Panc1 (cell line): ENCODE results near the gene SPECC1L. TPM values are rescaled to one million over a fixed set of nuclear protein-coding genes. Genes with fewer than 3 reads are reported as not detected.

Source experiments
- ATAC-seq: fragments of 200-7000 bp; cut with Tn5 transposase; 2 replicates; pipeline ENCODE4 v1.9.1; 2020; ENCODE audit warnings: mild to moderate bottlenecking, moderate library complexity
- BruUV-seq: library from RNA; stranded (reverse); fragments of 400-500 nt; replicated peaks from 2 replicates; lab custom pipeline; 2021; lab: Mats Ljungman, UMichigan
- CTCF ChIA-PET: fragments of 300-600 bp; sonication (Branson Sonifier 250); formaldehyde crosslinking; loops from one replicate; lab custom pipeline; 2022; ENCODE audit warnings: antibody characterized with exemption; lab: Charles Lee
- POLR2A ChIA-PET: fragments of 300-600 bp; sonication (Branson Sonifier 250); formaldehyde crosslinking; loops from one replicate; lab custom pipeline; 2022; ENCODE audit warnings: antibody characterized with exemption; lab: Charles Lee
- DNase-seq: peaks from one replicate; pipeline ENCODE4 v3.0.0-alpha.2; 2010; ENCODE audit warnings: low read depth, low spot score
- H3K27ac ChIP-seq: 2 replicates; pipeline ENCODE4 v1.5.1; 2011; ENCODE audit warnings: mild to moderate bottlenecking, low read length, inconsistent platforms
- H3K27me3 ChIP-seq: fragments of 200-500 bp; sonication (Bioruptor generic); 2 replicates; pipeline ENCODE4 v1.6.0; 2014; ENCODE audit warnings: low read length, inconsistent platforms; ENCODE audit not compliant: control insufficient read depth, insufficient read depth
- H3K36me3 ChIP-seq: fragments of 200-500 bp; sonication (Bioruptor generic); 2 replicates; pipeline ENCODE4 v1.5.1; 2014; ENCODE audit warnings: inconsistent platforms, mild to moderate bottlenecking, low read length, moderate library complexity; ENCODE audit not compliant: control insufficient read depth, insufficient read depth
- H3K4me1 ChIP-seq: 2 replicates; pipeline ENCODE4 v1.5.1; 2011; ENCODE audit warnings: inconsistent platforms, mild to moderate bottlenecking, low read length, moderate library complexity; ENCODE audit not compliant: control insufficient read depth, insufficient read depth
- H3K4me3 ChIP-seq, 2 experiments: 2 replicates each; pipeline ENCODE4 v1.5.1; 2011 to 2012; ENCODE audit warnings: low read depth in 2 of 2, low read length in 2 of 2, mild to moderate bottlenecking in 2 of 2, inconsistent platforms in 1 of 2, moderate library complexity in 1 of 2
- H3K9me3 ChIP-seq: fragments of 200-500 bp; sonication (Bioruptor generic); 2 replicates; pipeline ENCODE4 v1.5.1; 2014; ENCODE audit warnings: low read depth, mild to moderate bottlenecking, inconsistent platforms, low read length, moderate library complexity; ENCODE audit not compliant: control insufficient read depth, insufficient read depth
- POLR2AphosphoS5 ChIP-seq: IDR thresholded peaks from 2 replicates; pipeline ENCODE4 v1.6.1; 2012; ENCODE audit warnings: mild to moderate bottlenecking, low read depth, low read length, moderate library complexity
- SIN3A ChIP-seq: IDR thresholded peaks from 2 replicates; pipeline ENCODE4 v1.6.1; 2012; ENCODE audit warnings: low read depth, mild to moderate bottlenecking, low read length, moderate library complexity, borderline replicate concordance; ENCODE audit not compliant: insufficient read depth
- TCF7L2 ChIP-seq: IDR thresholded peaks from 2 replicates; pipeline ENCODE4 v1.6.1; 2011; ENCODE audit warnings: mild to moderate bottlenecking, low read depth, low read length, inconsistent platforms
- in situ Hi-C: cut with HindIII; loops from 2 replicates; pipeline ENCODE4 v1.10.0; 2016; ENCODE audit warnings: low sequenced_read_pairs, low pct_unique_long_range_greater_than_20kb
- intact Hi-C: fragments of 100-400 bp; cut with micrococcal nuclease; formaldehyde crosslinking; loops from one replicate; pipeline ENCODE4 v1.10.0; 2022; ENCODE audit not compliant: unreplicated experiment
- total RNA-seq: library from RNA; stranded (reverse); gene quantifications from one replicate; pipeline ENCODE4 v1.2.1, GENCODE V29; 2021; ENCODE audit not compliant: unreplicated experiment
- TF ChIP-seq, protein P1 (sequence below), 2 experiments: IDR thresholded peaks; 2 replicates each; pipeline ENCODE4 v1.6.1; 2011 to 2012; ENCODE audit warnings: low read depth in 2 of 2, control low read depth in 1 of 2, low read length in 1 of 2, mild to moderate bottlenecking in 1 of 2, moderate library complexity in 1 of 2; ENCODE audit not compliant: insufficient read depth in 1 of 2
- TF ChIP-seq, protein P2 (sequence below): fragments of 450-650 bp; IDR thresholded peaks from 2 replicates; pipeline ENCODE4 v1.5.1; 2017; ENCODE audit warnings: mild to moderate bottlenecking

The SPECC1L gene
- total RNA-seq, 1 experiment from 2014 or later = 43.3 TPM

DNA sequence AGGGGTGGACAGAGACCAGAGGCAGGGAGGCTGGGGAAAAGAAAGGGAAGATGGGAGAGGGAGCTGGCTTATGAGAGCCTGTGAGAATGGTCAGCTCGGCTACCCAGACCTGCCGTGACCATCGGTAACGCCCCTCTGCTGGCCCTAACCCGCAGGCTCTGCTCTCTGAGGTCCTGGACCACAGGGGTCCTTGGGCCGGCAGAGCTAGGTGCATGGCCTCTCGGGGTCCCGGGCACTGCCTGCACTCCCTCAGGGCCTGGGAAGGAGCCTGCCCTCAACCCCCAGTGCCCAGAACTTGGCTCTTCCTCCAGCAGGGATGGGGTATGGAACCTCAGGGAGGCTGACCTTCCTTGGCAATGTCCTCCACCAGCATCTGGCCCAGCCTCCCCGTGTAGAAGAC is 38.9 kb upstream of the SPECC1L start:
- Histone ChIP-seq H3K27me3 (no peaks in the 10 kb centered on the region), H3K9me3 (no peaks in the 10 kb centered on the region), H3K36me3 (no peaks in the 10 kb centered on the region), H3K27ac (no peak overlapping the region), H3K4me3 (no peak overlapping the region), H3K4me1 (no peaks in the 10 kb centered on the region)
- CTCF ChIA-PET = interaction anchor here (0.6 kb wide), 1 partner anchor 11 kb away, joined by 3 read pairs; no protein-coding TSS in a partner anchor
- intact Hi-C loops (no loop called here), in situ Hi-C loops (no loop called here)
- no TSS peak for BruUV-seq
- no peak for DNase-seq
- POLR2A ChIA-PET = no interaction called here
- ATAC-seq = no peak
- TF ChIP-seq SIN3A (no peak), TCF7L2 (no peak), POLR2AphosphoS5 (no peak)
- TF ChIP-seq, protein P1, sequence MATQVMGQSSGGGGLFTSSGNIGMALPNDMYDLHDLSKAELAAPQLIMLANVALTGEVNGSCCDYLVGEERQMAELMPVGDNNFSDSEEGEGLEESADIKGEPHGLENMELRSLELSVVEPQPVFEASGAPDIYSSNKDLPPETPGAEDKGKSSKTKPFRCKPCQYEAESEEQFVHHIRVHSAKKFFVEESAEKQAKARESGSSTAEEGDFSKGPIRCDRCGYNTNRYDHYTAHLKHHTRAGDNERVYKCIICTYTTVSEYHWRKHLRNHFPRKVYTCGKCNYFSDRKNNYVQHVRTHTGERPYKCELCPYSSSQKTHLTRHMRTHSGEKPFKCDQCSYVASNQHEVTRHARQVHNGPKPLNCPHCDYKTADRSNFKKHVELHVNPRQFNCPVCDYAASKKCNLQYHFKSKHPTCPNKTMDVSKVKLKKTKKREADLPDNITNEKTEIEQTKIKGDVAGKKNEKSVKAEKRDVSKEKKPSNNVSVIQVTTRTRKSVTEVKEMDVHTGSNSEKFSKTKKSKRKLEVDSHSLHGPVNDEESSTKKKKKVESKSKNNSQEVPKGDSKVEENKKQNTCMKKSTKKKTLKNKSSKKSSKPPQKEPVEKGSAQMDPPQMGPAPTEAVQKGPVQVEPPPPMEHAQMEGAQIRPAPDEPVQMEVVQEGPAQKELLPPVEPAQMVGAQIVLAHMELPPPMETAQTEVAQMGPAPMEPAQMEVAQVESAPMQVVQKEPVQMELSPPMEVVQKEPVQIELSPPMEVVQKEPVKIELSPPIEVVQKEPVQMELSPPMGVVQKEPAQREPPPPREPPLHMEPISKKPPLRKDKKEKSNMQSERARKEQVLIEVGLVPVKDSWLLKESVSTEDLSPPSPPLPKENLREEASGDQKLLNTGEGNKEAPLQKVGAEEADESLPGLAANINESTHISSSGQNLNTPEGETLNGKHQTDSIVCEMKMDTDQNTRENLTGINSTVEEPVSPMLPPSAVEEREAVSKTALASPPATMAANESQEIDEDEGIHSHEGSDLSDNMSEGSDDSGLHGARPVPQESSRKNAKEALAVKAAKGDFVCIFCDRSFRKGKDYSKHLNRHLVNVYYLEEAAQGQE (IDR thresholded peaks at IDR 0.05; ENCODE audit: insufficient read depth in 1 of 2, low read depth in 2 of 2, low read length in 1 of 2) = no peak
- TF ChIP-seq, protein P2, sequence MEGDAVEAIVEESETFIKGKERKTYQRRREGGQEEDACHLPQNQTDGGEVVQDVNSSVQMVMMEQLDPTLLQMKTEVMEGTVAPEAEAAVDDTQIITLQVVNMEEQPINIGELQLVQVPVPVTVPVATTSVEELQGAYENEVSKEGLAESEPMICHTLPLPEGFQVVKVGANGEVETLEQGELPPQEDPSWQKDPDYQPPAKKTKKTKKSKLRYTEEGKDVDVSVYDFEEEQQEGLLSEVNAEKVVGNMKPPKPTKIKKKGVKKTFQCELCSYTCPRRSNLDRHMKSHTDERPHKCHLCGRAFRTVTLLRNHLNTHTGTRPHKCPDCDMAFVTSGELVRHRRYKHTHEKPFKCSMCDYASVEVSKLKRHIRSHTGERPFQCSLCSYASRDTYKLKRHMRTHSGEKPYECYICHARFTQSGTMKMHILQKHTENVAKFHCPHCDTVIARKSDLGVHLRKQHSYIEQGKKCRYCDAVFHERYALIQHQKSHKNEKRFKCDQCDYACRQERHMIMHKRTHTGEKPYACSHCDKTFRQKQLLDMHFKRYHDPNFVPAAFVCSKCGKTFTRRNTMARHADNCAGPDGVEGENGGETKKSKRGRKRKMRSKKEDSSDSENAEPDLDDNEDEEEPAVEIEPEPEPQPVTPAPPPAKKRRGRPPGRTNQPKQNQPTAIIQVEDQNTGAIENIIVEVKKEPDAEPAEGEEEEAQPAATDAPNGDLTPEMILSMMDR = no peak

DNA sequence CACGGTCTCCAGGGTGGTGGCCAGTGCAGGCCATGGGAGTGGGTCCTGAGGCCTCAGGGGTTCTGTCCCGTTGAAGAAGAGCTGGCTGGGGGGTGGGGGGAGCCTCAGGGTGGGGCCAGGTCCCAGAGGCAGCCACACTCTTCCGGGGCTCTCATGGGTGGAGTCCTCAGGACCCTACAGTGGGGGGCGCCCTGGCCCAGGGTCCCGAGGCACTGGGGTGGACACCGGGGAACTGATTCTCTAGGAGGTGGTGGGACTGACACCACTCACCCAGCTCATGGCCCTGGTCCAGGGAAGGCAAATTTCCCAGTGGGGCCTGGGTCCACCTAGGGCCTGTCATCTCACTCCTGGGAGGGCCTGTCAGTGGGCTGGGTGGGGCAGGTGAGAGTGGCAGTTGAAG is 38.5 kb upstream of the SPECC1L start:
- H3K27me3 ChIP-seq = no peaks in the 10 kb centered on the region
- H3K4me3 ChIP-seq = no peak overlapping the region
- no peaks in the 10 kb centered on the region for H3K9me3 ChIP-seq
- no TSS peak for BruUV-seq
- ChIA-PET POLR2A (no interaction called here), CTCF (interaction anchor here (0.6 kb wide), 1 partner anchor 11 kb away, joined by 3 read pairs; no protein-coding TSS in a partner anchor)
- intact Hi-C loops (no loop called here), in situ Hi-C loops (no loop called here)
- ATAC-seq (no peak), DNase-seq (no peak)
- H3K36me3 ChIP-seq = no peaks in the 10 kb centered on the region
- no peak for TF ChIP-seq POLR2AphosphoS5
- TF ChIP-seq, protein P2 = no peak
- TF ChIP-seq SIN3A = no peak
- no peak for TF ChIP-seq TCF7L2
- TF ChIP-seq, protein P1 (IDR thresholded peaks at IDR 0.05; ENCODE audit: insufficient read depth in 1 of 2, low read depth in 2 of 2, low read length in 1 of 2) = no peak
- H3K4me1 ChIP-seq = no peaks in the 10 kb centered on the region
- no peak overlapping the region for H3K27ac ChIP-seq
